Activated CD8-positive, alpha-beta T cell treated with anti-CD3 and anti-CD28 coated beads, Interleukin-2, amount 10 ng/mL, durations not matched to agents 7 days and 5 days (primary cell): ENCODE results near the gene DDI2. TPM values are rescaled to one million over a fixed set of nuclear protein-coding genes. Genes with fewer than 3 reads are reported as not detected.

Experiments
- ATAC-seq: fragments of 150-1000 bp; cut with Tn5 transposase; one replicate; pipeline ENCODE4 v1.10.0; 2021; ENCODE audit warnings: moderate library complexity
- CTCF ChIA-PET: fragments of 350-600 bp; sonication (Branson Sonifier 250); formaldehyde crosslinking; loops from one replicate; lab custom pipeline; 2021; ENCODE audit warnings: antibody characterized with exemption; lab: Charles Lee
- POLR2A ChIA-PET: fragments of 350-600 bp; sonication (Branson Sonifier 250); formaldehyde crosslinking; loops from one replicate; lab custom pipeline; 2021; ENCODE audit warnings: antibody characterized with exemption; lab: Charles Lee
- DNase-seq: peaks from one replicate; pipeline ENCODE4 v3.0.0-alpha.2; 2020
- H3K27ac Mint-ChIP-seq: one replicate; pipeline ENCODE4 v1.8.0; 2021; ENCODE audit warnings: mild to moderate bottlenecking, mixed read lengths
- H3K27me3 Mint-ChIP-seq: one replicate; pipeline ENCODE4 v1.8.0; 2021; ENCODE audit warnings: low read depth, mixed read lengths
- H3K36me3 Mint-ChIP-seq: one replicate; pipeline ENCODE4 v1.8.0; 2021; ENCODE audit warnings: low read depth, mixed read lengths
- H3K4me1 Mint-ChIP-seq: one replicate; pipeline ENCODE4 v1.8.0; 2021; ENCODE audit warnings: low read depth, mixed read lengths
- H3K4me3 Mint-ChIP-seq: one replicate; pipeline ENCODE4 v1.8.0; 2021; ENCODE audit warnings: mild to moderate bottlenecking, mixed read lengths
- H3K9me3 Mint-ChIP-seq: one replicate; pipeline ENCODE4 v1.8.0; 2022; ENCODE audit warnings: mixed read lengths; ENCODE audit not compliant: insufficient read depth
- total RNA-seq, 2 experiments: library from RNA; stranded (reverse); gene quantifications; one replicate each; pipeline ENCODE4 v1.2.3, GENCODE V29; 2021

The DDI2 gene
- total RNA-seq, 2 experiments from 2014 or later: 28.8 to 31.1 TPM

DNA sequence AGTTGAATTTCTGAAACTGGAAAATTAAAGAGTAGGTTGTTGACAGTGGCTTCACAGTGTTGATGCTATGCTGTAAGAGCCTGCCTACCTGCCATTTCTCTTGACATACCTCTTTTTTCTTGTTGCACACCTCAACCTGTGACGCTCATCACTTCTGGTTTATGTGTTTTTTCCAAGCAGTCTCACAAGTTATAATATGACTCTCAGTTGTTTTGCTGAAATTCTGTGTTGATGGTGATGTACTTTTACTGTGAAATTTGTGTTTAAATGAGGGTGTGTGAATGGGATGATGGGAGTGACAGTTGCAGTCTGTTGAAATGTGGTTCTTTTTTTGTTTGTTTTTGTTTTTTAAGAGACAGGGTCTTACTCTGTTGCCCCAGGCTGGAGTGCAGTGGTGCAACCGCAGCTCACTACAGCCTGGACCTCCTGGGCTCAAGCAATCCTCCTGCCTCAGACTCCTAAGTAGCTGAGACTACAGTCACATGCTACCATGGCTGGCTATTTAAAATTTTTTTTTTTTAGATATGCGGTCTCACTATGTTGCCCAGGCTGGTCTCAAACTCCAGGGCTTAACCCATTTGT lies 7.0 kb downstream of the DDI2 start:
- Mint-ChIP-seq H3K27ac (no peak overlapping the region), H3K27me3 (no peaks in the 10 kb centered on the region), H3K9me3 (no peaks in the 10 kb centered on the region), H3K36me3 (peaks cover 28% of the 10 kb centered on the region), H3K4me3 (no peak overlapping the region), H3K4me1 (peaks cover 53% of the 10 kb centered on the region)
- ChIA-PET CTCF (no interaction called here), POLR2A (no interaction called here)
- DNase-seq (no peak), ATAC-seq (no peak)

DNA sequence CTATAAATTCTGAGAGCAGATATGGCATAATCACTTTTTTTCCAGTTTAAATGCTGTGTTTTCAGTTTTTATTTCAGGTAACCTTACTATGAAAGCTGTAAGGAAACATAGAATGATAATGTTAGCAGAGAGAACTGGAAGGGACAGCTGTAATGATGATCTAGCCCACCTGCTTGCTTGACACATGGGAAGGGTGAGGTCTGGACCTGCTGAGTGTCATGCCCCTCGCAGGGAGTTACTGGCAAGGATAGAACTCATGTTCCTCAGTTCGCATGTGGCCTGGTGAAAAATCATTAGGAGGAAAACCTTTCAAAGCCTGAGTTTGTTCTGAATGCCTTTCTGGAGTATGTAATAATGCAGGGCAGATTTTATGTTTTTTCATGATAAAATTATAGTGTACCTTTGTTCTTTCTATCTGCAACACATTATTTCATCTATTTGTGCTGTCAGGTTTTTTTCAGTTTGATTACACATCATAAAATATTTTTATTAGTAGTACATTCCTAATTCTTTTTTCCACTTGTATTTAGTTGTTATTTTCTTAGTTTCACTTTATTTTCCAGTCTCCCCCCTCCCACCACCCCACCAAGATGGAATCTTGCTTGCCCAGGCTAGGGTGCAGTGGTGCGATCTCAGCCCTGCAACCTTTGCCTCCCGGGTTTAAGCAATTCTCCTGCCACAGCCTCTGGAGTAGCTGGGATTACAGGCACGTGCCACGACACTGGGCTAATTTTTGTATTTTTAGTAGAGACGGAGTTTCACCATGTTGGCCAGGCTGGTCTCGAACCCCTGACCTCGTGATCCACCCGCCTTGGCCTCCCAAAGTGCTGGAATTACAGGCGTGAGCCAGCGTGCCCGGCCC lies 8.0 kb downstream of the DDI2 start:
- ATAC-seq: no peak
- Mint-ChIP-seq H3K4me3 (no peak overlapping the region), H3K4me1 (peaks cover 45% of the 10 kb centered on the region), H3K36me3 (peaks cover 30% of the 10 kb centered on the region), H3K27ac (no peak overlapping the region), H3K9me3 (no peaks in the 10 kb centered on the region), H3K27me3 (no peaks in the 10 kb centered on the region)
- POLR2A ChIA-PET: no interaction called here
- no peak for DNase-seq
- CTCF ChIA-PET: no interaction called here

DNA sequence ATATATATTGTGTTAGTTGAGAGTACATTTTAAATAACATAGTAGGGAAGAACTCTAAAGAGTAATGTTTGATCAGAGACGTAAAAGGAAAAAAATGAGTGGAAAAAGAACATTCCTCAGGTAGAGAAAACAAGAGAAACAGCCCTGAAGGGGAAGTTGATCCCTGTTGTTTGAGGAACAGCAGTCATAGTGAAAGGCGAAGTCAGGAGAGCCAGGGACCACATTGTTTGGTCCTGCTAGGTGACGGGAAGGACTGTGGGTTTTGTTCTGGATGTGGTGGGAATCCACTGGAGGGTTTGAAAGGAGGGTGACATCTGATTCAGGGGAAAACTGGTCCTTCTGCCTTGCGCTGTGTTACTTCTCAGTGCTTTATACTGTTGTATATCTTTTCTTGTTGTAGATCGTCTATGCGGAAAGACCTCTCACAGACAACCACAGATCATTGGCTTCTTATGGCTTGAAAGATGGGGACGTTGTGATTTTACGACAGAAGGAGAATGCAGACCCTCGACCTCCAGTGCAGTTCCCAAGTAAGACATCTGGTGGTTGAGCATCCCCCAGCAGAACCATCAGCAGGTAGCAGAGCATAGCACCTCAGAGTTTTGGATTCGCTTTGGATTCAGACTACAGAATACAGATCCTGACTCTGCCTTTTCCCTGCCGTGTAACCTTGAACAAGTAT lies 9.2 kb downstream of the DDI2 start:
- Mint-ChIP-seq H3K9me3 (no peaks in the 10 kb centered on the region), H3K36me3 (peaks cover 34% of the 10 kb centered on the region), H3K27me3 (no peaks in the 10 kb centered on the region), H3K4me1 (peaks cover 36% of the 10 kb centered on the region), H3K4me3 (no peak overlapping the region), H3K27ac (peak overlapping the region; percentile 19)
- DNase-seq: no peak
- ChIA-PET CTCF (no interaction called here), POLR2A (interaction anchor here (1.2 kb wide), 1 partner anchor 9 kb away, joined by 4 read pairs; the partner anchor contains the start of gene DDI2)
- ATAC-seq: no peak

DNA sequence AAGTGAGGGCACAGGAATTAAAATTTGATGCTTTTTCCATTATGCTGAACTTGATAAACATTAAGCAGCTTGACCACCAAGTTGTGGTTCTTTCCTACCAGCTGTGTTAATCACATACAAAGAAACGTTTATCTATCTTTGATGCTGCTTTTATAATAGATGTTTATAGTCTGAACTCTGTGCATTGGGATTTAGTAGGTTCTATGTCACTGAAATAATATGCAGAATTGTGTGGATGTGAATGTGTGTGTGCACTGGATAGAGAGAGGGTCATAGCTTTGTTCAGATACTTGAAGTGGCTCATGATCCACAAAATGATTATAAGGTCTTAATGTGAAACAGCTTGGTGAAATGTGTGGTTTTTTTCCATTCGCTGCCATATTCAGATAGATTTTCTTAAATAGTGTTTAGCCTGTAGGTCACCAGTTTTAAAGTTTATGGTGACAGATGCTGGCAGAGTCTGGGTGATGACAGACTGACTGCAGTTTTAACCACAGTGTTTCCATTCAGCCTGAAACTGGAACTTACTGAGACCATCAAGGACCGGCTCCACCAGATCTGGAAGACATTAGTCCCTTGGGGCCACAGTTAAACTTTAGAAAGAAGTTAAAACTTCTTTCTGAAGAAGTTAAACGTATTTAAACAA lies 10.2 kb downstream of the DDI2 start:
- Mint-ChIP-seq H3K36me3 (peaks cover 37% of the 10 kb centered on the region), H3K27ac (peak overlapping the region; percentile 3), H3K4me3 (no peak overlapping the region), H3K27me3 (no peaks in the 10 kb centered on the region), H3K9me3 (no peaks in the 10 kb centered on the region), H3K4me1 (peaks cover 31% of the 10 kb centered on the region)
- DNase-seq: no peak
- ChIA-PET POLR2A (interaction anchor here (1.2 kb wide), 1 partner anchor 10 kb away, joined by 4 read pairs; the partner anchor contains the start of gene DDI2), CTCF (no interaction called here)
- ATAC-seq: peak; percentile 53

DNA sequence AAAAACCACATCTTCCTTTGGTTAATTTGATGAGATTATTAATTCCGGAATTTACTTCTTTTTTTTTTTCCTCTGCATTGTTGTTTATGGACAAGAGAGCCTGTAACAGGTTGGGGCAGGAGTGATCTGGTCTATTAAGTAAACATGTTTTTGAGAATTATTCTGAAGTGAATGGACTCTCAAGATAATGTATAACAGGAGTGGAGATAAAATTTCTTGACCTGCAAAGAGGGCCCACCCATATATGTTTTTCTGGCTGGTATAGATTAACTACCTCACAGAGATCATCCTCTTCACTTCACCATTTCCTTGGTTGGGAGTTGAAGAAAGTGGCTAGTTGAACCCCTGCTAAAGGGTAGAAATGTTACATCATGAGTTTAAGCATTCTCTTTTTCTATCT lies 10.7 kb downstream of the DDI2 start:
- ATAC-seq: no peak
- H3K27ac Mint-ChIP-seq: peak overlapping the region; percentile 30
- no peaks in the 10 kb centered on the region for H3K9me3 Mint-ChIP-seq
- POLR2A ChIA-PET: interaction anchor here (1.2 kb wide), 1 partner anchor 10 kb away, joined by 4 read pairs; the partner anchor contains the start of gene DDI2
- no peaks in the 10 kb centered on the region for H3K27me3 Mint-ChIP-seq
- no peak for DNase-seq
- CTCF ChIA-PET: no interaction called here
- H3K36me3 Mint-ChIP-seq: peaks cover 35% of the 10 kb centered on the region
- peaks cover 27% of the 10 kb centered on the region for H3K4me1 Mint-ChIP-seq
- no peak overlapping the region for H3K4me3 Mint-ChIP-seq

DNA sequence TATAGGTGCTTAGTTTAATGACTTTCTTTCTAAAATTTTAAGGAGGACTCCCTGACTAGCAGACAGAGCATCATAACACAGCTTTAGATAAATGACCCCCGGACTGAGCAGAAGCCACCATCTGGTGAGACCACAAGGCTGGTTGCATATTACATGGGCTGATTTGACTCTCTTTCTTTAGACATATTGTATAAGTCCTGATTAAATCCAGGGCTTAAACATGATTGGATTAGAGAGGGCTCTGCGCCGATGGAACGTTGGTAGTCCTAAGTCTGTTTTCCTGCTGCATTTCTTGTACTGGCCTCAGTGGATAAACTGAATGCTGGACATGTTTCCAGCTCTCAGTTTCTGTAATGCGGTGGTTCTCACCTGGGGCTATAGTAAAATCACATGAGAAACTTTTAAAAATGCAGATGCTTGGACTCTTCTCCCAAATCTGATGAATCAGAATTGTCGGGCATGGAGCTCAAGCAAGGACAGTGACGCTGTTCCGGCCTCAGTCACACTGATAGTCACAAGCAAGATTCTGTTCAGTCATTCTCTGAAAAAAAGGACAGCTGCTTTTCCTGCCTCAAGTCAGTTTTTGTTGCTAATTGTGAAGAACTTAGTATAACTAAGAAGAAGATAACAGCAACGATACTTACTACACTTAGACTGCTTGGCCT lies 16.6 kb downstream of the DDI2 start:
- no peaks in the 10 kb centered on the region for H3K4me1 Mint-ChIP-seq
- DNase-seq (no peak), ATAC-seq (no peak)
- H3K27ac Mint-ChIP-seq: no peak overlapping the region
- no peak overlapping the region for H3K4me3 Mint-ChIP-seq
- H3K27me3 Mint-ChIP-seq: no peaks in the 10 kb centered on the region
- H3K36me3 Mint-ChIP-seq: peaks cover 60% of the 10 kb centered on the region
- H3K9me3 Mint-ChIP-seq: no peaks in the 10 kb centered on the region
- ChIA-PET POLR2A (interaction anchor here (0.6 to 1.8 kb wide), 2 partner anchors 15 to 661 kb away, joined by 3 to 7 read pairs; no protein-coding TSS in a partner anchor), CTCF (interaction anchor here (1.6 kb wide), 1 partner anchor 16 kb away, joined by 5 read pairs; no protein-coding TSS in a partner anchor)

DNA sequence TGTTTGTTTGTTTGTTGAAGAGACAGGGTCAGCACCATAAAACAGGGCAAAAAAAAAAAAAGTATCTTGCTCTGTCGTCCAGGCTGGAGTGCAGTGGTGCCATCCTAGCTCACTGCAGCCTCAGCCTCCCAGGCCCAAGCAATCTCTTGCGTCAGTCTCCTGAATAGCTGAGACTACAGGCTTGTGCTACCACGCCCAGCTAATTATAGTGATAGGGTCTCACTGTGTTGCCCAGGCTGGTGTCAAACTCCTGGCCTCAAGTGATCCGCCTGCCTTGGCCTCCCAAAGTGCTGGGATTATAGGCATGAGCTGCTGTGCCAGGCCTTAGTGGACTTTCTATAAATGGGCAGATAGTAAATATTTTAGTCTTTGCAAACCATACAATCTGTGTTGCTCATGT lies 19.2 kb downstream of the DDI2 start:
- H3K4me3 Mint-ChIP-seq: no peak overlapping the region

DNA sequence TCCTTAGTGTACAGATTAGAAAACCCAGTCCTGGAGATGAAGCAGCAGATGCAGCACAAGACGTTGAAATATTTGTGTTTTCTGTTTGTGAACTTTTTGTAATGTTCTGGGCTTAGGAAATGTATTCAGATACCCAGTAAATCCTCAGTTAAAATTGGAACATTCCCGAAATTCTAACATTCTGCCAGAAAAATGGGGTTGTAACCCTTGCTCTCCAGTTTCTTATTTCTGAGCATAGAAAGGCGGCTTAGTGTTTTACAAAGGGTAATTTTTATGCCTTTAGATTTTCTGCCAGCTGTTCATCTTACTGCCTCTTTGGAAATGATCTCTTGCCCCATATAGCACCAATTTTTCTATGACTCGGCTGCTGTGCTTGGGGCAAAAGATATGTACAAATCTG lies 20.6 kb downstream of the DDI2 start:
- peaks cover 60% of the 10 kb centered on the region for H3K36me3 Mint-ChIP-seq
- H3K27ac Mint-ChIP-seq: no peak overlapping the region
- DNase-seq (no peak), ATAC-seq (no peak)
- no peaks in the 10 kb centered on the region for H3K27me3 Mint-ChIP-seq
- ChIA-PET POLR2A (no interaction called here), CTCF (no interaction called here)
- H3K9me3 Mint-ChIP-seq: no peaks in the 10 kb centered on the region
- H3K4me1 Mint-ChIP-seq: peaks cover 9% of the 10 kb centered on the region
- H3K4me3 Mint-ChIP-seq: no peak overlapping the region

More for the DNA sequence above, 19.2 kb downstream of the DDI2 start:
- ChIA-PET CTCF (interaction anchor here (1.0 kb wide), 1 partner anchor 14 kb away, joined by 3 read pairs; no protein-coding TSS in a partner anchor), POLR2A (no interaction called here)
- Mint-ChIP-seq H3K27me3 (no peaks in the 10 kb centered on the region), H3K9me3 (no peaks in the 10 kb centered on the region), H3K4me1 (peaks cover 9% of the 10 kb centered on the region), H3K36me3 (peaks cover 59% of the 10 kb centered on the region), H3K27ac (no peak overlapping the region)
- DNase-seq (no peak), ATAC-seq (no peak)

DNA sequence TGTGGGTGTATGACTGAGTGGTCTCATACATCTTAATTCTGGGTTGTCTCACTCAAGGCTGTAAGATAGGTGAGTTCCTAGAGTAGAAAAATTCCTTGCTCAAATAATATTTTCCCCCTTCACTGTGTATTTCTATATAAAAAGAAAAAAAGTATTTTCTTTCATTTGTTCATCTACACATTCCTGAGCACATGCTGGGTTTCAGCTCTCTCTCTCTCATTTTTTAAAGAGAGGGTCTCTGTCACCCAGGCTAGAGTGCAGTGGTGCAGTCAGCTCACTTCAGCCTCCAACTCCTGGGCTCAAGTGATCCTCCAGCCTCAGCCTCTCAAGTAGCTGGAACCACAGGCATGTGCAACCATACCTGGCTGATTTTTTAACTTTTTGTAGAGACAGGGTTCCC lies 22.0 kb downstream of the DDI2 start:
- Mint-ChIP-seq H3K27ac (no peak overlapping the region), H3K9me3 (no peaks in the 10 kb centered on the region), H3K4me1 (peaks cover 9% of the 10 kb centered on the region), H3K27me3 (no peaks in the 10 kb centered on the region), H3K36me3 (peaks cover 61% of the 10 kb centered on the region), H3K4me3 (no peak overlapping the region)
- DNase-seq (no peak), ATAC-seq (no peak)
- CTCF ChIA-PET: no interaction called here
- POLR2A ChIA-PET: interaction anchor here (0.6 kb wide), 1 partner anchor 116 kb away, joined by 6 read pairs; the partner anchor contains the start of gene CASP9

DNA sequence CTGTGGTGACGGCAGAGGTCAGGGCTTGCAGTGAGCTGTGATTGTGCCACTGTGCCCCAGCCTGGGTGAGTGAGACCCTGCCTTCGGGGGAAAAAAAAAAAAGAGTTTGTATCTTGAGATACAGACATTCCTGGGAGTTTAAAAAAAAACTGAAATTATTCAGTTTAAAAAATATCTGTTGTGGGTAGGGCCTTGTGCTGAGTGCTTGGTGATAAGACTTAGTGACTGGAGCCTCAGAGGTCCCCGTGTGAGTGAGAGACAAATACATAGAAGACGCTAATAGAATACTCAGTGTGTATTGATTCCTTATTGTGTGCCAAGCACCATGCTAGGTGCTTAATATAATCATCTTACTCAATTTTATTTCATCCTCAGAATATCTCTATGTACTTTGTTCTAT lies 22.7 kb downstream of the DDI2 start:
- CTCF ChIA-PET: no interaction called here
- no peaks in the 10 kb centered on the region for H3K27me3 Mint-ChIP-seq
- ATAC-seq: no peak
- no peaks in the 10 kb centered on the region for H3K9me3 Mint-ChIP-seq
- H3K27ac Mint-ChIP-seq: no peak overlapping the region
- DNase-seq: no peak
- POLR2A ChIA-PET: no interaction called here
- H3K36me3 Mint-ChIP-seq: peaks cover 60% of the 10 kb centered on the region
- H3K4me3 Mint-ChIP-seq: no peak overlapping the region
- peaks cover 9% of the 10 kb centered on the region for H3K4me1 Mint-ChIP-seq

DNA sequence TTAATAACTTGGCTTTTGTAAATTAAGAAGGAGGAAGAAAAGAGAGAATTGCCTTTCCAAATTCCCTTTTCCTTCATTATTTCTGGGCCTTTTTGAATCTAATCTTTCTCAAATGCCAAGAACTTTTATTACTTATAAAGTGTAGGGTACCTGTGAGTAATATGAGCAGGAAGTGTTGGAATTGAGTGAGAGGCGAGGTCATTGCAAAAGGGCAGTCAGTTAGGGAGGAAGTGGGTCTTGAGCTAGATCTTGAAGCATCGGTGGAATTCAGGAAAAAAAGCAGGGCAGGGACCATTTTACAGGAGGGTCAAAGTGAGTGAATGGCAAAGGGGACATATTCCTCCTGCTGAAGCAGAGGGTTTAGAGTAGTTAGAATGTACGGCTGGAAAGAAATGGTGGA lies 23.4 kb downstream of the DDI2 start:
- no peak for ATAC-seq
- CTCF ChIA-PET: no interaction called here
- POLR2A ChIA-PET: no interaction called here
- H3K9me3 Mint-ChIP-seq: no peaks in the 10 kb centered on the region
- no peak overlapping the region for H3K4me3 Mint-ChIP-seq
- DNase-seq: no peak
- no peaks in the 10 kb centered on the region for H3K27me3 Mint-ChIP-seq
- peaks cover 63% of the 10 kb centered on the region for H3K36me3 Mint-ChIP-seq
- H3K27ac Mint-ChIP-seq: peak overlapping the region; percentile 51
- peaks cover 9% of the 10 kb centered on the region for H3K4me1 Mint-ChIP-seq
